Hepatic stellate cell (primary cell): Measurements from ENCODE around the gene BSPRY.
"Not testable (repeated sequence)": the region's sequence is repeated elsewhere in the genome, so short reads cannot be mapped to it uniquely, and the experiment has no call there.

Experiments
- DNase-seq: peaks from one replicate; pipeline ENCODE4 v3.0.0; 2011; ENCODE audit warnings: low spot score

The BSPRY gene

GRCh38 chr9:113395000-113395861 lies 45.9 kb downstream of the BSPRY start:
- no peak for DNase-seq

GRCh38 chr9:113397203-113397631 lies 47.9 kb downstream of the BSPRY start:
- DNase-seq: no peak

- no peak for DNase-seq
Observed at GRCh38 chr9:113398796-113399195, 49.5 kb downstream of the BSPRY start.

- DNase-seq: no peak
Observed at GRCh38 chr9:113399646-113400200, 50.4 kb downstream of the BSPRY start.

- peak; percentile 97 for DNase-seq
Observed at GRCh38 chr9:113401027-113401792, 51.9 kb downstream of the BSPRY start, which contains the start of gene ALAD. TSS of gene ALAD (minus strand) at chr9:113401284. CDS start at chr9:113393559, 7,725 bp downstream.

GRCh38 chr9:113403646-113404045 lies 54.3 kb downstream of the BSPRY start:
- DNase-seq: no peak

- DNase-seq: not testable (repeated sequence)
Observed at GRCh38 chr9:113406353-113406752, 57.0 kb downstream of the BSPRY start.

- peak; percentile 54 for DNase-seq
Observed at GRCh38 chr9:113406873-113407511, 57.7 kb downstream of the BSPRY start.

GRCh38 chr9:113409481-113409880 lies 60.1 kb downstream of the BSPRY start:
- no peak for DNase-seq

GRCh38 chr9:113409883-113410206 lies 60.5 kb downstream of the BSPRY start:
- DNase-seq: no peak

- DNase-seq: peak; percentile 93
Observed at GRCh38 chr9:113410207-113410864, 61.0 kb downstream of the BSPRY start, which contains the start of the genes C9orf43 and POLE3. TSS of gene C9orf43 (plus strand) at chr9:113410747. CDS start at chr9:113413494, 2,747 bp downstream. TSS of gene POLE3 (minus strand) at chr9:113410675. CDS start at chr9:113410293, 382 bp downstream.

GRCh38 chr9:113416149-113416721 lies 66.9 kb downstream of the BSPRY start:
- DNase-seq: no peak

GRCh38 chr9:113417370-113417769 lies 68.0 kb downstream of the BSPRY start:
- DNase-seq: no peak
